ENCODE measurements around the gene CPS1.
A peak's percentile ranks its signal among the peaks of the same experiment; 100 is the strongest.

CPS1 gene

GRCh38 chr2:210551001-210551400 lies 5.4 kb upstream of the CPS1 start:
- no peak overlapping the region for H3K9ac ChIP-seq (ENCODE audit: low read depth, low read length, poor library complexity, severe bottlenecking)
- no peaks in the 10 kb centered on the region for H3K27me3 ChIP-seq (ENCODE audit: insufficient read depth, low read length, poor library complexity, severe bottlenecking)
- no peaks in the 10 kb centered on the region for H4K20me1 ChIP-seq (ENCODE audit: insufficient read depth, low read length, poor library complexity, severe bottlenecking)
- H3K9me3 ChIP-seq (ENCODE audit: insufficient read depth, low read depth, low read length): no peaks in the 10 kb centered on the region
- H3K4me3 ChIP-seq (ENCODE audit: low read length, poor library complexity, severe bottlenecking): no peak overlapping the region
- no peaks in the 10 kb centered on the region for H3K36me3 ChIP-seq (ENCODE audit: insufficient read depth, low read length)
- H3K4me1 ChIP-seq (ENCODE audit: insufficient read depth, low read length, poor library complexity, severe bottlenecking): no peaks in the 10 kb centered on the region
- H3K9me2 ChIP-seq (replicated peaks; ENCODE audit: low read depth, low read length): no peaks in the 10 kb centered on the region
- H3K79me2 ChIP-seq (ENCODE audit: insufficient read depth, low read length): no peaks in the 10 kb centered on the region
- TF ChIP-seq CTCF (conservative IDR thresholded peaks at IDR 0.05; ENCODE audit: low read length) (no peak), EZH2phosphoT487 (IDR thresholded peaks at IDR 0.05; ENCODE audit: borderline replicate concordance) (no peak)
- H3K4me2 ChIP-seq (ENCODE audit: low read depth, low read length, poor library complexity, severe bottlenecking): no peak overlapping the region
- no peaks in the 10 kb centered on the region for H3F3A ChIP-seq (ENCODE audit: low read depth)
- H2AFZ ChIP-seq (ENCODE audit: low read length): no peak overlapping the region

GRCh38 chr2:210553373-210553772 lies 3.0 kb upstream of the CPS1 start:
- H3K36me3 ChIP-seq (ENCODE audit: insufficient read depth, low read length): no peaks in the 10 kb centered on the region
- no peak overlapping the region for H3K4me2 ChIP-seq (ENCODE audit: low read depth, low read length, poor library complexity, severe bottlenecking)
- H3K9ac ChIP-seq (ENCODE audit: low read depth, low read length, poor library complexity, severe bottlenecking): no peak overlapping the region
- H3K27me3 ChIP-seq (ENCODE audit: insufficient read depth, low read length, poor library complexity, severe bottlenecking): no peaks in the 10 kb centered on the region
- H3K79me2 ChIP-seq (ENCODE audit: insufficient read depth, low read length): no peaks in the 10 kb centered on the region
- no peak for TF ChIP-seq CTCF (conservative IDR thresholded peaks at IDR 0.05; ENCODE audit: low read length)
- TF ChIP-seq EZH2phosphoT487 (IDR thresholded peaks at IDR 0.05; ENCODE audit: borderline replicate concordance): no peak
- H4K20me1 ChIP-seq (ENCODE audit: insufficient read depth, low read length, poor library complexity, severe bottlenecking): no peaks in the 10 kb centered on the region
- H3K9me3 ChIP-seq (ENCODE audit: insufficient read depth, low read depth, low read length): no peaks in the 10 kb centered on the region
- H2AFZ ChIP-seq (ENCODE audit: low read length): no peak overlapping the region
- no peaks in the 10 kb centered on the region for H3K4me1 ChIP-seq (ENCODE audit: insufficient read depth, low read length, poor library complexity, severe bottlenecking)
- no peaks in the 10 kb centered on the region for H3F3A ChIP-seq (ENCODE audit: low read depth)
- H3K4me3 ChIP-seq (ENCODE audit: low read length, poor library complexity, severe bottlenecking): no peak overlapping the region
- H3K9me2 ChIP-seq (replicated peaks; ENCODE audit: low read depth, low read length): no peaks in the 10 kb centered on the region

GRCh38 chr2:210555555-210555954 lies 844 bp upstream of the CPS1 start:
- Histone ChIP-seq H4K20me1 (ENCODE audit: insufficient read depth, low read length, poor library complexity, severe bottlenecking) (no peaks in the 10 kb centered on the region), H3K79me2 (ENCODE audit: insufficient read depth, low read length) (no peaks in the 10 kb centered on the region), H3K4me1 (ENCODE audit: insufficient read depth, low read length, poor library complexity, severe bottlenecking) (no peaks in the 10 kb centered on the region), H3K9ac (ENCODE audit: low read depth, low read length, poor library complexity, severe bottlenecking) (no peak overlapping the region), H3K4me3 (ENCODE audit: low read length, poor library complexity, severe bottlenecking) (no peak overlapping the region), H2AFZ (ENCODE audit: low read length) (peak overlapping the region; percentile 38; the same call in 1 of the 2 replicates), H3K27me3 (ENCODE audit: insufficient read depth, low read length, poor library complexity, severe bottlenecking) (no peaks in the 10 kb centered on the region), H3K4me2 (ENCODE audit: low read depth, low read length, poor library complexity, severe bottlenecking) (no peak overlapping the region), H3K9me3 (ENCODE audit: insufficient read depth, low read depth, low read length) (no peaks in the 10 kb centered on the region), H3F3A (ENCODE audit: low read depth) (no peaks in the 10 kb centered on the region), H3K9me2 (replicated peaks; ENCODE audit: low read depth, low read length) (no peaks in the 10 kb centered on the region), H3K36me3 (ENCODE audit: insufficient read depth, low read length) (no peaks in the 10 kb centered on the region)
- TF ChIP-seq CTCF (conservative IDR thresholded peaks at IDR 0.05; ENCODE audit: low read length) (no peak), EZH2phosphoT487 (IDR thresholded peaks at IDR 0.05; ENCODE audit: borderline replicate concordance) (no peak)
